Ovary (tissue), 9 donors: ENCODE data around the gene LEMD1. TPM values are rescaled to one million over a fixed set of nuclear protein-coding genes. Genes with fewer than 3 reads are reported as not detected.
"Not testable (repeated sequence)": the region's sequence is repeated elsewhere in the genome, so short reads cannot be mapped to it uniquely, and the experiment has no call there.

Experiments
- DNase-seq, 5 donors: peaks; one replicate each; pipeline ENCODE4 v3.0.0-alpha.2; 2019 to 2020
- H3K27ac ChIP-seq, 2 donors: fragments of 200-600 bp; one replicate each; pipeline versions ENCODE4 v1.5.1 to v1.8.0; 2019 to 2022
- H3K27me3 ChIP-seq: fragments of 200-600 bp; one replicate; pipeline ENCODE4 v1.8.0; 2022
- H3K36me3 ChIP-seq: fragments of 200-600 bp; sonication (generic); one replicate; pipeline ENCODE4 v1.5.1; 2019
- H3K4me1 ChIP-seq: one replicate; pipeline ENCODE4 v1.8.1; 2013; ENCODE audit warnings: mild to moderate bottlenecking, moderate library complexity; ENCODE audit not compliant: insufficient read depth
- H3K4me3 ChIP-seq: fragments of 200-600 bp; sonication (generic); one replicate; pipeline ENCODE4 v1.5.1; 2017
- H3K9me3 ChIP-seq, 2 donors: fragments of 200-600 bp in 1 of 2; sonication (generic) in 1 of 2; one replicate each; pipeline versions ENCODE4 v1.5.1 to v1.8.1; 2013 to 2019; ENCODE audit warnings: mild to moderate bottlenecking in 1 of 2, moderate library complexity in 1 of 2
- EP300 ChIP-seq: sonication (generic); formaldehyde crosslinking; IDR thresholded peaks from one replicate; pipeline ENCODE4 v1.6.1; 2017; ENCODE audit warnings: antibody characterized with exemption
- POLR2A ChIP-seq: fragments of 450-650 bp; IDR thresholded peaks from one replicate; pipeline ENCODE4 v1.6.1; 2017; ENCODE audit warnings: antibody characterized with exemption, mild to moderate bottlenecking, moderate library complexity
- WGBS, 3 donors: extraction: QIAGEN DNeasy Blood & Tissue Kit in 1 of 3; methylation state at CpG; one replicate each; pipeline versions ENCODE4 v1.1.5 to v1.1.7; 2013 to 2017; 5-methylcytosine and 5-hydroxymethylcytosine counted together
- intact Hi-C, 4 donors: fragments of 100-400 bp; cut with DNase I; formaldehyde crosslinking; loops; one replicate each; pipeline versions ENCODE4 v1.11.0 to v1.15.1; 2022 to 2023
- polyA plus RNA-seq, 2 donors: library from polyadenylated mRNA; stranded (reverse); fragments of 200-250 nt in 1 of 2; fragments of 350-450 nt in 1 of 2; fragmentation: Illumina TruSeq in 1 of 2; extraction: RNeasy Lipid Tissue Mini Kit (QIAGEN cat#74804) in 1 of 2; gene quantifications; one replicate each; pipeline ENCODE4 v1.2.3, GENCODE V29; 2013 to 2014
- total RNA-seq, 7 donors: library from RNA; depleted of rRNA in 2 of 7; stranded (reverse); fragments of >200 nt in 2 of 7; fragmentation: NEBNext Ultra II Directional in 3 of 7; extraction: Animal tissue kit (Norgen Biotek cat#: 25700) in 3 of 7; gene quantifications; one replicate each; pipeline versions ENCODE4 v1.1.0 to v1.2.4, GENCODE V29; 2016 to 2023
- TF ChIP-seq, protein P1 (sequence below), 3 donors: fragments of 450-650 bp in 2 of 3; fragments of 200-600 bp in 1 of 3; IDR thresholded peaks; one replicate each; pipeline versions ENCODE4 v1.5.1 to v1.8.0; 2016 to 2022; ENCODE audit warnings: antibody characterized with exemption in 3 of 3, mild to moderate bottlenecking in 1 of 3
- donor health status: DM: no; HTN: no; CAD: no; lungs with moderate emphysema.
- donor health status: DM: no; HTN: no; CAD: no.
- donor health status: Bipolar disorder and iron deficiency.
- donor health status: DM: yes; HTN: yes; CAD: no.
- donor health status: DM: no; HTN: no; CAD: no.
- donor health status: DM: yes; HTN: yes; CAD: no.

Gene LEMD1
- total and polyA plus RNA-seq, 9 donors, result 0.43 to 7.0 (median 0.97) TPM; not detected in 1

DNA sequence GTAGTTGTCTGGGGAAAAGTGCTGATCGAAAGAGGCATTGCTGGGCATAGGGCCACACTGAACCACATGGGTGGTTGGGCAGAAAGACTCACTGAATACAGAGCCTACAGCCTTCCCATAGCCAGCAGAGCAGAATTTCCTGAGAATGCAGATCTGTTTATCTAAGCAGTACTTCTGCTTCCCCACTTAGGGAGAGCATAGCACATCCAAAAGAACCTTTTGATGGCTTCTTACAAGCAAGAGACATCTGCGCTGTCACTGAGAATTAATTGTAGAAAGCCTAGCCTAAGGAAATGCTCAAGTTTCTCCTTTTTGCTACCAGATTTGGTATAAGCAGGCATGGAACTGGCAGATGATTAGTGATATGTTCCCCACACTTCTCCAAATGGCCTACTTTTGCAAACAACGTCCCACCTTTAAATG, 52.1 kb downstream of the LEMD1 start:
- no peaks in the 10 kb centered on the region for H3K27me3 ChIP-seq
- H3K4me1 ChIP-seq, result peaks cover 9% of the 10 kb centered on the region
- peak in 1 of 5 donors; percentile 21 for DNase-seq
- WGBS, 3 donors, result 27 to 42% (median 38%) methylated on average over 3 of the region's 3 CpGs
- TF ChIP-seq POLR2A (no peak), EP300 (no peak)
- TF ChIP-seq, protein P1, sequence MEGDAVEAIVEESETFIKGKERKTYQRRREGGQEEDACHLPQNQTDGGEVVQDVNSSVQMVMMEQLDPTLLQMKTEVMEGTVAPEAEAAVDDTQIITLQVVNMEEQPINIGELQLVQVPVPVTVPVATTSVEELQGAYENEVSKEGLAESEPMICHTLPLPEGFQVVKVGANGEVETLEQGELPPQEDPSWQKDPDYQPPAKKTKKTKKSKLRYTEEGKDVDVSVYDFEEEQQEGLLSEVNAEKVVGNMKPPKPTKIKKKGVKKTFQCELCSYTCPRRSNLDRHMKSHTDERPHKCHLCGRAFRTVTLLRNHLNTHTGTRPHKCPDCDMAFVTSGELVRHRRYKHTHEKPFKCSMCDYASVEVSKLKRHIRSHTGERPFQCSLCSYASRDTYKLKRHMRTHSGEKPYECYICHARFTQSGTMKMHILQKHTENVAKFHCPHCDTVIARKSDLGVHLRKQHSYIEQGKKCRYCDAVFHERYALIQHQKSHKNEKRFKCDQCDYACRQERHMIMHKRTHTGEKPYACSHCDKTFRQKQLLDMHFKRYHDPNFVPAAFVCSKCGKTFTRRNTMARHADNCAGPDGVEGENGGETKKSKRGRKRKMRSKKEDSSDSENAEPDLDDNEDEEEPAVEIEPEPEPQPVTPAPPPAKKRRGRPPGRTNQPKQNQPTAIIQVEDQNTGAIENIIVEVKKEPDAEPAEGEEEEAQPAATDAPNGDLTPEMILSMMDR (IDR thresholded peaks at IDR 0.05), result no peak
- no peak overlapping the region for H3K4me3 ChIP-seq
- peak overlapping the region in 1 of 2 donors; percentile 87 for H3K27ac ChIP-seq
- H3K9me3 ChIP-seq, result no peaks in the 10 kb centered on the region
- intact Hi-C loops, result no loop called here
- no peaks in the 10 kb centered on the region for H3K36me3 ChIP-seq

DNA sequence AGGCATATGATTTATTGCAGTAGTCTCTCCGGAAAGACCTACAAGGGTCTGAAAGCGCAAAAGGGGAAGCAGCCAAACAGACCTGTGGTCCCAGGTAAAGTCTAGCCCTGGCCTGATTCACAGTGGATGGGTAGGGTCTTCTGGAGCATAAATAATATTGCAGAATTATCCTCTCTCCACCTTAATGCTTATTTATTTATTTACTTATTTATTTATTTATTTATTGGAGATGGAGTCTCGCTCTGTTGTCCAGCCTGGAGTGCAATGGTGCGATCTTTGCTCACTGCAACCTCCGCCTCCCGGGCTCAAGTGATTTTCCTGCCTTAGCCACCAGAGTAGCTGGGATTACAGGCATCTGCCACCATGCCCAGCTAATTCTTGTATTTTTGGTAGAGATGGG, 53.4 kb downstream of the LEMD1 start:
- H3K27ac ChIP-seq, result peak overlapping the region in 1 of 2 donors; percentile 87
- WGBS, 3 donors, result 95 to 97% (median 96%) methylated on average over 6 of the region's 6 CpGs
- no peaks in the 10 kb centered on the region for H3K27me3 ChIP-seq
- intact Hi-C loops, result no loop called here
- peaks cover 5% of the 10 kb centered on the region for H3K4me1 ChIP-seq
- H3K9me3 ChIP-seq, result no peaks in the 10 kb centered on the region
- TF ChIP-seq POLR2A, result no peak
- TF ChIP-seq EP300, result no peak
- TF ChIP-seq, protein P1 (IDR thresholded peaks at IDR 0.05), result no peak
- H3K36me3 ChIP-seq, result no peaks in the 10 kb centered on the region
- no peak overlapping the region for H3K4me3 ChIP-seq
- no peak for DNase-seq

- H3K27me3 ChIP-seq, result no peaks in the 10 kb centered on the region
- intact Hi-C loops, result no loop called here
- peak in 3 of 5 donors; percentile 54 to 83 (median 81) for DNase-seq
- no peaks in the 10 kb centered on the region for H3K9me3 ChIP-seq
- TF ChIP-seq POLR2A, result no peak
- TF ChIP-seq, protein P1 (IDR thresholded peaks at IDR 0.05), result no peak
- TF ChIP-seq EP300, result no peak
- no peaks in the 10 kb centered on the region for H3K36me3 ChIP-seq
- peak overlapping the region in 1 of 2 donors; percentile 84 for H3K27ac ChIP-seq
- no peak overlapping the region for H3K4me3 ChIP-seq
- peaks cover 12% of the 10 kb centered on the region for H3K4me1 ChIP-seq
- WGBS, 3 donors, result 8 to 18% (median 11%) methylated on average over 8 of the region's 8 CpGs
These were observed 55.9 kb downstream of the LEMD1 start for GRCh38 chr1:205365945-205366463.

GRCh38 chr1:205365086-205365485, 56.8 kb downstream of the LEMD1 start:
- 89 to 94% (median 89%) methylated on average over 8 of the region's 8 CpGs for WGBS, 3 donors
- DNase-seq, result peak in 2 of 5 donors; percentile 15 to 27
- Histone ChIP-seq H3K4me1 (peaks cover 17% of the 10 kb centered on the region), H3K27ac (peak overlapping the region in 1 of 2 donors; percentile 84)
- H3K36me3 ChIP-seq, H3K27me3 ChIP-seq, H3K9me3 ChIP-seq, intact Hi-C loops, H3K4me3 ChIP-seq: not testable (repeated sequence)

DNA sequence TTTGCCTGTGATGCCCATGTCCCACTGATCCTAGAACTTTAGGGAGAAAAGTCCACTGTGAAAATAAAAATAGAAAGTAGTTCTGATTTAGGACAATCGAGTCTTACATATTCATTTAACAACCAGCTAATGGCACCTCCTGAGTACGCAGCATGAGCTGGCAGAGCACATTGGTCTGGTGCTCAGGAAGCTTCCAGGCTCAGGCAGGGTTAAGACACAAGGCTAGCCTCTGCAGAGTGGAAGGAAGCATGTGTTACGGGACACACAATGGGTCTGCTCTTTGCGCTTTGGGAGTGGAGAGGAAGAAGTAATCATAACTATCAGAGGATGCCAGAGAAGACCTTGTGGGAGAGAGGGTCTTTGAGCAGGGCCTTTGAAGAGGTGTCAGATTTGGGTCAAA, 61.0 kb downstream of the LEMD1 start:
- no peaks in the 10 kb centered on the region for H3K36me3 ChIP-seq
- no peak overlapping the region for H3K4me3 ChIP-seq
- WGBS, 3 donors, result 53 to 77% (median 55%) methylated on average over 4 of the region's 4 CpGs
- H3K27ac ChIP-seq, result peak overlapping the region; percentile 9 to 84
- no peaks in the 10 kb centered on the region for H3K9me3 ChIP-seq
- H3K27me3 ChIP-seq, result no peaks in the 10 kb centered on the region
- intact Hi-C loops, result no loop called here
- H3K4me1 ChIP-seq, result peaks cover 14% of the 10 kb centered on the region
- no peak for DNase-seq
- TF ChIP-seq POLR2A (no peak), EP300 (no peak)
- TF ChIP-seq, protein P1 (IDR thresholded peaks at IDR 0.05), result no peak
